B cell (primary cell): Measurements from ENCODE around the gene RET. TPM values are rescaled to one million over a fixed set of nuclear protein-coding genes. Genes with fewer than 3 reads are reported as not detected.

Experiments used
- ATAC-seq: fragments of 200-7000 bp; cut with Tn5 transposase; one replicate; pipeline ENCODE4 v1.10.0; 2021; ENCODE audit warnings: low read depth, mild to moderate bottlenecking, moderate number of reproducible peaks, moderate library complexity
- CTCF ChIA-PET: fragments of 350-600 bp; sonication (Branson Sonifier 250); formaldehyde crosslinking; loops from one replicate; lab custom pipeline; 2021; ENCODE audit warnings: antibody characterized with exemption, inconsistent platforms; lab: Charles Lee
- POLR2A ChIA-PET: fragments of 350-600 bp; sonication (Branson Sonifier 250); formaldehyde crosslinking; loops from one replicate; lab custom pipeline; 2021; ENCODE audit warnings: antibody characterized with exemption; lab: Charles Lee
- DNase-seq: peaks from one replicate; pipeline ENCODE4 v3.0.0; 2013
- H2AFZ ChIP-seq: 2 replicates; pipeline ENCODE4 v1.6.1; 2012; ENCODE audit warnings: mild to moderate bottlenecking, low read depth, low read length; ENCODE audit not compliant: insufficient read depth, poor library complexity, severe bottlenecking
- H3K27ac ChIP-seq, 2 donors: 1 replicate in 1 of 2; 2 replicates in 1 of 2; pipeline ENCODE4 v1.5.1; 2012 to 2013; ENCODE audit warnings: low read length in 2 of 2, mild to moderate bottlenecking in 2 of 2, moderate library complexity in 1 of 2
- H3K27me3 ChIP-seq, 4 experiments: fragments of 200-600 bp in 1 of 4; sonication (generic) in 1 of 4; replicated peaks in 1 of 4; 1 replicate in 2 of 4; 2 replicates in 2 of 4; pipeline versions ENCODE4 v1.6.1 to v1.7.0; 2013 to 2016; ENCODE audit warnings: low read length in 3 of 4, mild to moderate bottlenecking in 2 of 4, mixed read lengths in 1 of 4, moderate library complexity in 1 of 4; ENCODE audit not compliant: insufficient read depth in 4 of 4, control insufficient read depth in 3 of 4; ENCODE audit errors: control extremely low read depth in 1 of 4
- H3K36me3 ChIP-seq, 2 experiments: replicated peaks in 1 of 2; 1 replicate in 1 of 2; 2 replicates in 1 of 2; pipeline versions ENCODE4 v1.6.1 to v1.7.1; 2013; ENCODE audit warnings: low read length in 1 of 2; ENCODE audit not compliant: insufficient read depth in 2 of 2, control insufficient read depth in 1 of 2; ENCODE audit errors: control extremely low read depth in 1 of 2, extremely low read depth in 1 of 2
- H3K4me1 ChIP-seq, 2 donors: fragments of 200-600 bp in 1 of 2; sonication (generic) in 1 of 2; 1 replicate in 1 of 2; 2 replicates in 1 of 2; pipeline versions ENCODE4 v1.5.1 to v1.6.1; 2013 to 2017; ENCODE audit warnings: low read length in 2 of 2; ENCODE audit not compliant: control insufficient read depth in 2 of 2, insufficient read depth in 2 of 2
- H3K4me2 ChIP-seq: replicated peaks from 2 replicates; pipeline ENCODE3; 2012; ENCODE audit warnings: mild to moderate bottlenecking, low read depth, low read length; ENCODE audit not compliant: poor library complexity, severe bottlenecking
- H3K4me3 ChIP-seq, 5 experiments: fragments of 200-600 bp in 1 of 5; sonication (generic) in 1 of 5; 1 replicate in 3 of 5; 2 replicates in 2 of 5; pipeline versions ENCODE4 v1.5.1 to v1.7.0; 2011 to 2016; ENCODE audit warnings: low read length in 4 of 5, mild to moderate bottlenecking in 4 of 5, low read depth in 2 of 5, control low read depth in 1 of 5, moderate library complexity in 1 of 5; ENCODE audit not compliant: insufficient read depth in 1 of 5; ENCODE audit errors: control extremely low read depth in 1 of 5, extremely low read depth in 1 of 5
- H3K79me2 ChIP-seq: fragments of 200-600 bp; sonication (generic); one replicate; pipeline ENCODE4 v1.6.0; 2016; ENCODE audit warnings: low read length; ENCODE audit not compliant: control insufficient read depth, insufficient read depth
- H3K9ac ChIP-seq: fragments of 200-600 bp; sonication (generic); 2 replicates; pipeline ENCODE4 v1.6.1; 2017; ENCODE audit warnings: mild to moderate bottlenecking, low read length, moderate library complexity
- H3K9me3 ChIP-seq, 3 donors: one replicate each; pipeline versions ENCODE4 v1.6.1 to v1.7.1; 2013; ENCODE audit warnings: low read length in 2 of 3; ENCODE audit not compliant: control insufficient read depth in 2 of 3, insufficient read depth in 1 of 3; ENCODE audit errors: control extremely low read depth in 1 of 3
- H4K20me1 ChIP-seq: 2 replicates; pipeline ENCODE4 v1.6.0; 2012; ENCODE audit warnings: mild to moderate bottlenecking, low read length; ENCODE audit not compliant: insufficient read depth, control insufficient read depth, poor library complexity, severe bottlenecking
- H3K27ac Mint-ChIP-seq: one replicate; pipeline ENCODE4 v1.8.0; 2021; ENCODE audit warnings: mixed read lengths
- H3K27me3 Mint-ChIP-seq: one replicate; pipeline ENCODE4 v1.8.0; 2021; ENCODE audit warnings: mixed read lengths
- H3K4me1 Mint-ChIP-seq: one replicate; pipeline ENCODE4 v1.8.0; 2021; ENCODE audit warnings: mixed read lengths
- H3K4me3 Mint-ChIP-seq: one replicate; pipeline ENCODE4 v1.8.0; 2021; ENCODE audit warnings: mixed read lengths
- H3K9me3 Mint-ChIP-seq: one replicate; pipeline ENCODE4 v1.8.0; 2022; ENCODE audit warnings: mixed read lengths; ENCODE audit not compliant: insufficient read depth
- EZH2 ChIP-seq: IDR thresholded peaks from 2 replicates; pipeline ENCODE4 v1.6.1; 2012; ENCODE audit warnings: borderline replicate concordance, low read depth, mild to moderate bottlenecking, moderate library complexity, low read length; ENCODE audit not compliant: insufficient read depth, poor library complexity, severe bottlenecking
- WGBS: methylation state at CpG from one replicate; pipeline ENCODE4 v1.1.5; 2013; ENCODE audit warnings: missing lambda C conversion rate; ENCODE audit not compliant: insufficient coverage; 5-methylcytosine and 5-hydroxymethylcytosine counted together
- intact Hi-C: fragments of 100-400 bp; cut with micrococcal nuclease; formaldehyde crosslinking; loops from one replicate; pipeline ENCODE4 v1.10.0; 2022
- polyA plus RNA-seq: library from polyadenylated mRNA; depleted of rRNA; stranded (reverse); fragments of >200 nt; gene quantifications from 2 replicates; pipeline ENCODE4 v1.2.3, GENCODE V29; 2012
- total RNA-seq, 2 donors: library from RNA; stranded (reverse); fragments of 120-200 nt in 1 of 2; gene quantifications; 1 replicate in 1 of 2; 2 replicates in 1 of 2; pipeline versions ENCODE4 v1.2.3 to v1.2.4, GENCODE V29; 2013 to 2022
- TF ChIP-seq, protein P1 (sequence below): fragments of 200-600 bp; IDR thresholded peaks from one replicate; pipeline ENCODE4 v1.8.0; 2022; ENCODE audit warnings: antibody characterized with exemption, mild to moderate bottlenecking

Gene RET
- total and polyA plus RNA-seq, 2 donors (not counting 1 experiment from before 2014, with no cell fraction given) = 0.16 to 0.27 TPM

DNA sequence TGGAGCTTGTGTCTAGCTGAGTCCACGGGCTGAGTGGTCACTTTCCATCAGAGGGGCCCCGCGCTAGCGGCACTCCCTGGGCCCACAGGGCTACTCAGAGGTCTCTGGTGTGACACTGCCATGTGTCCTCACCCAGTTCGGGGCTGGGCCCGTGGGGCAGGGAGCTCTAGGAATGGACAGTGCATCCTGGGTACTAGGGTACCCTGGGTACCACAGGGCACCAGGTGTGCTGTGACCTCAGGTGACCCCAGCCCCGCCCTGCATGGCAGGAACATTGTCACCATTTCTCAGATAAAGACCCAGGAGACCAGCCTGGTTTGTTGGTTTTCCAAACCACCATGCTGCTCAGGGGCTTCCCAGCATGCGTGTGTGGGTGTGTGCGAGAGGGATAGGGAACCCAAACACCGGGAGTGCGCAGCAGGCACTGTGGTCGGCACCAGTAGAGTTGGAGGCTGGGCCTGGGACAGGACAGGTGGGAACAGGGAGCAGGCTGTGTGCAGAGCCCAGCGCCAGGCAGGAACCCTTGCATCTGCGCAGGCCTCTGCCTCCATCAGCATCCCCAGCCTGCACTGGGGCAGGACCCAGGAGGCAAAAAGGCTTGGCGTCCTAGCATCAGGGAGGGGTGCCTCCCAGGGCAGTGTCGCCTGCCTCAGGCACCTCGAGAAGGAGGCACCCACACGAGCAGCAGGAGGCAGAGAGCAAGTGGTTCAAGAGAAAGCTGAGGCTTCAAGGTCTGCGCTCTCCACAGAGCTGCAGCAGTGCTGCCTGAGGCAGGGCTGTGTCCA, 42.0 kb downstream of the RET start:
- Mint-ChIP-seq H3K9me3 (no peaks in the 10 kb centered on the region), H3K27ac (peak overlapping the region; percentile 41), H3K4me3 (no peak overlapping the region), H3K27me3 (no peaks in the 10 kb centered on the region), H3K4me1 (peaks cover 28% of the 10 kb centered on the region)
- Histone ChIP-seq H3K9ac (no peak overlapping the region), H3K36me3 (no peaks in the 10 kb centered on the region), H3K27ac (no peak overlapping the region), H3K4me3 (no peak overlapping the region), H3K4me2 (no peak overlapping the region), H2AFZ (no peak overlapping the region), H3K79me2 (no peaks in the 10 kb centered on the region), H3K4me1 (peaks cover 23 to 31% of the 10 kb centered on the region in 2 donors), H3K9me3 (peaks cover 0 to 3% (median 0%) of the 10 kb centered on the region in 3 donors), H4K20me1 (no peaks in the 10 kb centered on the region), H3K27me3 (no peaks in the 10 kb centered on the region)
- POLR2A ChIA-PET = no interaction called here
- DNase-seq (no peak), ATAC-seq (no peak)
- intact Hi-C loops = no loop called here
- CTCF ChIA-PET = no interaction called here
- 89% methylated on average over 19 of the region's 19 CpGs for WGBS
- TF ChIP-seq, protein P1, sequence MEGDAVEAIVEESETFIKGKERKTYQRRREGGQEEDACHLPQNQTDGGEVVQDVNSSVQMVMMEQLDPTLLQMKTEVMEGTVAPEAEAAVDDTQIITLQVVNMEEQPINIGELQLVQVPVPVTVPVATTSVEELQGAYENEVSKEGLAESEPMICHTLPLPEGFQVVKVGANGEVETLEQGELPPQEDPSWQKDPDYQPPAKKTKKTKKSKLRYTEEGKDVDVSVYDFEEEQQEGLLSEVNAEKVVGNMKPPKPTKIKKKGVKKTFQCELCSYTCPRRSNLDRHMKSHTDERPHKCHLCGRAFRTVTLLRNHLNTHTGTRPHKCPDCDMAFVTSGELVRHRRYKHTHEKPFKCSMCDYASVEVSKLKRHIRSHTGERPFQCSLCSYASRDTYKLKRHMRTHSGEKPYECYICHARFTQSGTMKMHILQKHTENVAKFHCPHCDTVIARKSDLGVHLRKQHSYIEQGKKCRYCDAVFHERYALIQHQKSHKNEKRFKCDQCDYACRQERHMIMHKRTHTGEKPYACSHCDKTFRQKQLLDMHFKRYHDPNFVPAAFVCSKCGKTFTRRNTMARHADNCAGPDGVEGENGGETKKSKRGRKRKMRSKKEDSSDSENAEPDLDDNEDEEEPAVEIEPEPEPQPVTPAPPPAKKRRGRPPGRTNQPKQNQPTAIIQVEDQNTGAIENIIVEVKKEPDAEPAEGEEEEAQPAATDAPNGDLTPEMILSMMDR = no peak

DNA sequence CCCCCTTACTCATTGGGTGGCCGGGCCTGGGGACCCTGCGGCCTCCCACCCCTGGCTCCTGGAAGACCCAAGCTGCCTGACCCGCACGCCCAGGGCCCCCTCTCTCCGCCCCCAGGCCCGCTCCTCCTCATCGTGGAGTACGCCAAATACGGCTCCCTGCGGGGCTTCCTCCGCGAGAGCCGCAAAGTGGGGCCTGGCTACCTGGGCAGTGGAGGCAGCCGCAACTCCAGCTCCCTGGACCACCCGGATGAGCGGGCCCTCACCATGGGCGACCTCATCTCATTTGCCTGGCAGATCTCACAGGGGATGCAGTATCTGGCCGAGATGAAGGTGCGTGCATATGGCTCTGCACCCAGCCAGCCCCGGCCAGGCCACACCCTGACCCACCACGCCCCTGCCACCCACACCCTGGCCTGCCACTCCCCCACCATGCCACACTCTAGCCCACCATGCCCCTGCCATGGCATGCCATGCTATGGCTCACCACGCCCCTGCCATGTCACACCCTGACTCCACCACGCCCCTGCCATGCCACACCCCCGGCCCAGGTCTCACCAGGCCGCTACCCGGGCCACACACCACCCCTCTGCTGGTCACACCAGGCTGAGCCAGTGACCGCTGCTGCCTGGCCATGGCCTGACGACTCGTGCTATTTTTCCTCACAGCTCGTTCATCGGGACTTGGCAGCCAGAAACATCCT, 42.7 kb downstream of the RET start:
- Histone ChIP-seq H2AFZ (no peak overlapping the region), H4K20me1 (no peaks in the 10 kb centered on the region), H3K27me3 (no peaks in the 10 kb centered on the region), H3K9me3 (peaks cover 0 to 3% (median 0%) of the 10 kb centered on the region in 3 donors), H3K4me1 (peaks cover 23 to 36% of the 10 kb centered on the region in 2 donors), H3K27ac (no peak overlapping the region), H3K36me3 (no peaks in the 10 kb centered on the region), H3K79me2 (no peaks in the 10 kb centered on the region), H3K4me2 (no peak overlapping the region), H3K4me3 (no peak overlapping the region), H3K9ac (no peak overlapping the region)
- ChIA-PET CTCF (interaction anchor here (2.3 kb wide), 1 partner anchor 19 kb away, joined by 9 read pairs; the partner anchor contains the start of gene CSGALNACT2), POLR2A (interaction anchor here (2.4 kb wide), 1 partner anchor 18 kb away, joined by 7 read pairs; the partner anchor contains the start of gene CSGALNACT2)
- Mint-ChIP-seq H3K27ac (peak overlapping the region; percentile 15), H3K9me3 (no peaks in the 10 kb centered on the region), H3K4me3 (no peak overlapping the region), H3K27me3 (no peaks in the 10 kb centered on the region), H3K4me1 (peaks cover 31% of the 10 kb centered on the region)
- WGBS = 92% methylated on average over 29 of the region's 31 CpGs
- intact Hi-C loops = no loop called here
- no peak for DNase-seq
- no peak for ATAC-seq
- no peak for TF ChIP-seq EZH2
- TF ChIP-seq, protein P1 = no peak
